NT2/D1 (cell line): Measurements from ENCODE around the gene CKB.

Experiments used
- SUZ12 ChIP-seq: IDR thresholded peaks from 2 replicates; pipeline ENCODE4 v1.6.1; 2011; ENCODE audit not compliant: insufficient read length, insufficient read depth; ENCODE audit errors: extremely low read depth
- YY1 ChIP-seq: IDR thresholded peaks from 2 replicates; pipeline ENCODE4 v1.6.1; 2011; ENCODE audit not compliant: insufficient read length, insufficient read depth
- ZNF274 ChIP-seq: IDR thresholded peaks from 2 replicates; pipeline ENCODE4 v1.6.1; 2011; ENCODE audit warnings: mild to moderate bottlenecking, low read depth, low read length

- TF ChIP-seq YY1 (no peak), ZNF274 (no peak), SUZ12 (no peak)
Measured at GRCh38 chr14:103550451-103551337, 28.1 kb upstream of the CKB start.
